ENCODE measurements around the gene HOXA5.

HOXA5 gene

DNA sequence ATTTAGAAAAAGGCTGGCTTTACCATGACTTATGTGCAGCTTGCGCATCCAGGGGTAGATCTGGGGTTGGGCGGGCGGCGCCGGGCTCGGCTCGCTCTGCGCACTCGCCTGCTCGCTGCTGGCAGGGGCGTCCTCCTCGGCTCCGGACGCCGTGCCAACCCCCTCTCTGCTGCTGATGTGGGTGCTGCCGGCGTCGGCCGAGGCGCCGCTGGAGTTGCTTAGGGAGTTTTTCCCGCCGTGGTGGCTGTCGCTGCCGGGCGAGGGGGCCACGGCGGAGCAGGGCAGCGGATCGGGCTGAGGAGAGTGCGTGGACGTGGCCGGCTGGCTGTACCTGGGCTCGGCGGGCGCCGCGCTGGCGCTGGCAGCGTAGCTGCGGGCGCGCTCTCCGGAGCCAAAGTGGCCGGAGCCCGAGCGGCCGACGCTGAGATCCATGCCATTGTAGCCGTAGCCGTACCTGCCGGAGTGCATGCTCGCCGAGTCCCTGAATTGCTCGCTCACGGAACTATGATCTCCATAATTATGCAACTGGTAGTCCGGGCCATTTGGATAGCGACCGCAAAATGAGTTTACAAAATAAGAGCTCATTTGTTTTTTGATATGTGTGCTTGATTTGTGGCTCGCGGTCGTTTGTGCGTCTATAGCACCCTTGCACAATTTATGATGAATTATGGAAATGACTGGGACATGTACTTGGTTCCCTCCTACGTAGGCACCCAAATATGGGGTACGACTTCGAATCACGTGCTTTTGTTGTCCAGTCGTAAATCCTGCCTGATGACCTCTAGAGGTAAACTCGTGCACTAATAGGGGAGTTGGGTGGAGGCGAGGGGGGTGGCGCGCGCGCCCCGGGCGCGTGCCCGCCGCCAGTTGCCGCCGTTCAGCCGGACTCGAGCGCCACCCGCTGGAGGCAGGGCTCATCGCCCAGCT, at the start of gene HOXA5:
HOXA5 (minus strand) TSS at position 659 of the 927 bp plus-strand sequence; CDS start at position 585, 74 bp downstream.
- no peak for DNase-seq

DNA sequence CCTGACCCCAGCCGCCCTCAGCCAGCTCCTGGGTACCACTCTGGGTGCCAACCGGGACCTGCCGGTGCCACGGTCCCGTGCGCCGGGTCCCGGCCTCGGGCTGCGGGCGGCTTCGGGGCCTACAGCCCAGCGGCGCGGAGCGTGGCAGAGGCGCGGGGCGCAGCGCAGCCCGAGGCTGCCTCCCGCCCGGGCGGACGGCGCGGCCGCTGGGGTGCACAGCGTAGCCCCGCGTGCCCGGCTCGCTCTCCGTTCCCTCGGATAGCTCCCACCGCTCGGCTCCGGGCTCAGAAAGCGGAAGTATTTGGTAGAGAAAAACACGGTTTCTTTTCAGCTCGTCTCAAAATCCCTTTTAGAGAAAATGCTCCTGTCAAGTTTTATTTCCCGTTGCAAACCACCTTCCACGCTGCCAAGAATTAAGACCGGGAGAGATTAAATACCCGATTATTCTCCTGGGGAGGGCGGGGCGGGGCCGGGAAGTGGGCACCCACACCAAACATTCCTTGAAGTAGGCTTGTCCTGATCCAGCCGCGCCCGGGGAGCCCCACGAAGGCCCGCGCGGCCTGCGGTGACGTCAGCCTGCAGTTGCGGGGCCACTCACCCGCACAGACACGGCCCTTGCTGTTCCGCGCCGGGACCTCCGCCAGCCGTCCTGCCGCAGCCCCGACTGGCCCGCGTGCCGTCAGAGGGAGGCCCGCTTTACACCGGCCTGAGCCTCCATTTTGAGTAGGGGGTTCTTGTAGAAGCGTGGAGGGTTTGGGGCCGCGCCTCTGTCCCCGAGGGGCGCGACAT, 49.3 kb upstream of the HOXA5 start:
- peak; percentile 23 to 44 for DNase-seq

DNA sequence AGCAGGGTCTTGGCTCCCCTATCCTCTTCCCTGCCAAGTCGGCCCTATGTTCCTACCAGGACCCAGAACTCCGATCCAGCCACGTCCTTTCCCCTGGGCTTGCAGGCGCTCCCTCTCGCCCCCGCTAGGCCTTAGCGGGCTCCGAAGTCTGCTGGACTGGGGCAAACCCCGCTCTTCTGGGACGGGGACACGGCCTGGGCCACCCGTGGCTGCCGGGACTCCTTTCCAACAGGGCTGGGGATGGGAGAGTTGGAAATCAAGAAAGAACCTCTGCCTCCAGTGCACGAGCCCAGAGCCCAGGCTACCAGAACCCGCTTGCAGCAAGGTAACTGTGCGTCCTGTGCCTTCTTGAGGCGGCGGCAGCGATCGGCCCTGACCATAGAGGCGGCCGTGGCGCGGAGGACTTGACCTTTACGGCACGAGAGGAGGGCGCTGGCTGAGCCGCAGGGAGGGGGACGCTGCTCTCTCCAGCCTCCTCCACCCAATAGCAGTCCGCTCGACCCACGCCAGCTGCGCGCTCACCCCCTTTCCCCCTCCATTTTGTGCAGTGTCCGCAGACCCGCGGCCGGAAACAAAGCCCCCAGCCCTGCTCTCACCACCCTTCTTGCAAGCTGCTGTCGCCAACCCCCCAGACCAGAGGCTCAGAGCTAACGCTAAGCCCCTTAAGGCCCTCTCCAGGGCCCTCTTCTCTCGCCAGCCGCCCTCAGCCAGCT, 48.5 kb upstream of the HOXA5 start:
- DNase-seq: peak; percentile 32 to 35

DNA sequence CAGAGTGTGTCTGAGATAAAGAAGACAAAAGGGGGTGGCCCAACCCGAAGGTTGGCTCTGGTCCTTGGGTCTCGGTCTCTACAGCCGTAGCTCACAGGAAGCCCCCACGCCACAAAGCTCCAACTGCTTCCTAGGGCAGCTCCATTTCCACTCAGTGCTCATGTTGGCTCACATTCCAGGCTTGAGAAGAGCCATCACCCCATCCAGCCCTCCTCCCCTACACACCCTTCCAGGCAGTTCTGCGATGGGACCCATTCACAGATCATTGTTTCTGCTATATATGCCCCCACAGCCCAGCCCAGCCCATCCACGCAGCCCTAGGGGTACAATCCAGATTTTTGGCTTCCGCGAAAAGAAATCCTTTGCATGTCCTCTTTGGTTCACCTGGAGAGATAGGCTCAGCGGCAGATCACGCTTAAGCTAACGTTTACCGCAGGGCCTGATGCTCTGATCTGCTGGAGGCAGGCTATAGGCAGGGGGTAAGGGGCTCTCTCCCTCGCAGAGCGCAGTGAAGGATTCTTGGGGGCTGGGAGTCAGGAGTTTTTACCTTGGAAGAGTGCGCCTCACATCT, 47.8 kb upstream of the HOXA5 start:
- peak; percentile 18 to 31 for DNase-seq

DNA sequence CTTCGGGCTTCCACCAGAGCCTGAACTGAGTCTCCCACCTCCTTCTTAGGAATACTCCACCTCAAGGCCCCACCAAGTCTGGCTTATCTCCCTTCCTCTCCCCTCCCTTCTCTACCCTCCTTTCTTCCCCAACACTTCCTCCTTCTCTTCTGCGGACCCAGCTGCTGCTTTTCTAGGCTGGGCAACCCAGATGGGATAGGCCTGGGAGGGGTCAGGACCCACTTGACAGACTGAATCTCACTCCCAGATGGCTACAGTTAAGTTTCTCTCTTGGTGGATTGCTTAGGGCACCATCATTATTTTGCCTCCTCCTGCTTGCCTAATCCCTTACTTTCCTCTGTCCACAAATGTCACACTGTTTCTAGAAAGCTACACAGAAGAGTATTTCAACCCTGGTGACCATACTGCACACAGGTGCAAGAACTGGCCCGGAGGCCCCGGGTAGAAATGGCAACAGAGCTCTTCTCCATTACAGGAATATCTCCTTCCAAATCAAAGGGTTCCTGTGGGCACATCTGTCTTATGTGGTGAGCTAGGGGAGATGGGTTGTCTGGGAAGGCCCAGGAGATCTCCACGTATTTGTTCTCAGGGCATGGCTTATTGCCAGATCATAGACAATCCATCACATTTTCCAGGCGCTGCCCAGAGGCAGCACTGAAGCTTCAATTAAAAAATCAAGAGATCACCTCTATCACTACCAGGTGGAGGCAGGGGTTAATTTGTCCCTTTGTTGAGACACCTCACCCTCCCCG, 46.7 kb upstream of the HOXA5 start:
- peak; percentile 15 to 18 for DNase-seq

DNA sequence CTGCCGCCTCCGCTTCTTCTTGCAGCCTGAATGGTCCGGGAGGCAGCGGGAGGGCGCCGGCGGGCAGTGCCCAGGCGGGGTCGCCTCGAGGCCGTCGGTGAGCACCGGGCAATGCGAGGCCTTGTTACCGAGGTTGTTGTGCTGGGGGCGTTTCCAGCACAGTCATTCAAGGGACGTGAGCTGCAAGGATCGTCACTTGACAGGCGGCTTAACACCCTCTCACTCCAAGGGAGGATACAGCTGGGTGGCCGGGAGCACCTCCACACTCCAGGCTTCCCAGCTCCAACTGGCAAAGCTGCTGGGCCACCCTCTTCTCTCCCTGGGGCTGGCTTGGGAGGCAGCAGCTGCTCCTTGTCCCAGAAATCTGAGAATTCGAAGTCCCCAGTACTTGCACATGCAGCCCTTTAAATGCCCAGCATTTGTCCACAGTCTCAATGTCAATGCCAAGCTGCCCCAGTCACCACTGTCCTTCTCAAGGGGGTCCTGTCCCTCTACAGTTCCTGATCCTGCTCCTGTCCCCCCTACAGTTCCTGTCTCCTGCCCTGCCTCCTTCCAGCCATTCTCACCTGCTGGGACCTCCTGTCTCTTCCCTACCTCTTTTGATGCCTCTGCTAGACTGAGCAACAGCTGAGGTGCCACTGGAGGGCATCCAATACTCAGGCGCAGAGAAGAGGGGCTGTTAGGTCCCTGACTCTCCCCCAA, 46.0 kb upstream of the HOXA5 start:
- peak; percentile 30 to 32 for DNase-seq

DNA sequence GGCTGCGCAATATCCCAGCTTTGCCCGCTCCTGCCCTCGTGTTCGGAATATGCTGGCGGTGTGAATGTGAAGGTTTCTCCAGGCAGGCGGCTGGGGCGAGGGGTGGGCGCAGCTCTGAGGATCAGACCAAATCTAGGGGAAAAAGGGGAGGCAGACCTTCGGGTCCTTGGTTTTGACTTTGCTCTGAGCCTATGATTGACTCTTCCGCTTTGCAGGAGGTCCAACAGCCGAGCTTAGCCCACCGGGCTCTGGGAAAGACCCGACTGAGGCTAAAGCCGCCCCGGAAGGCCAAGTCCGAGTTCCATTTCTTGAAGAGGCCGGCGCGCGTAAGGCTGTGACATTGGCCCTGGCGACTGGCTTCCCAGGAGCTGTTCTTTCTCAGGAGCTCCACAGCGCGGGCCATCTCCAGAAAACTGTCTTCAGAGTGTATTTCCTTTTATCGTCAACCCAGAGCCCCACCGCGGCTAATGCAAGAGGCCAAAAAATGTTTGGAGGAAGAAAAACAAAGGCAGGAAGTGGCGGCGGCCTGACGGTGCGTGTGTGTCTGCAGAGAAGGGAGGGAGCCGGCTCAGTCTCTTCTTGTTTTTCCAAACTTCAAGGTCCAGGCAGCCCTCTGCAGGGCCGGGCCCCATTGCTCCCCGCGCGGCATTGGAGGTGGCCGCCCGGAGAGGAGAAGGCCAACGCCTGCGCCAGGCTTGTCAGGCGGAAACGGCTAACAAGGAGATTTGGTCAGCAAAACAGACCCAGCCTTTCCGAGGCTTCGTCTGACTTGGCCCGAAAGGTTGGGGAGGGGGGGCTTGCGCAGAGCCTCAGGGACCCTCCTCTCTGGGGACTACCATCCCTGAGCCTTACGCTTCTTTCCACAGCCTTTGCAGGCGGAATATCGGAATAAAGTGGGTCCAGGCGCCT, 45.2 kb upstream of the HOXA5 start:
- DNase-seq: peak; percentile 48 to 49

DNA sequence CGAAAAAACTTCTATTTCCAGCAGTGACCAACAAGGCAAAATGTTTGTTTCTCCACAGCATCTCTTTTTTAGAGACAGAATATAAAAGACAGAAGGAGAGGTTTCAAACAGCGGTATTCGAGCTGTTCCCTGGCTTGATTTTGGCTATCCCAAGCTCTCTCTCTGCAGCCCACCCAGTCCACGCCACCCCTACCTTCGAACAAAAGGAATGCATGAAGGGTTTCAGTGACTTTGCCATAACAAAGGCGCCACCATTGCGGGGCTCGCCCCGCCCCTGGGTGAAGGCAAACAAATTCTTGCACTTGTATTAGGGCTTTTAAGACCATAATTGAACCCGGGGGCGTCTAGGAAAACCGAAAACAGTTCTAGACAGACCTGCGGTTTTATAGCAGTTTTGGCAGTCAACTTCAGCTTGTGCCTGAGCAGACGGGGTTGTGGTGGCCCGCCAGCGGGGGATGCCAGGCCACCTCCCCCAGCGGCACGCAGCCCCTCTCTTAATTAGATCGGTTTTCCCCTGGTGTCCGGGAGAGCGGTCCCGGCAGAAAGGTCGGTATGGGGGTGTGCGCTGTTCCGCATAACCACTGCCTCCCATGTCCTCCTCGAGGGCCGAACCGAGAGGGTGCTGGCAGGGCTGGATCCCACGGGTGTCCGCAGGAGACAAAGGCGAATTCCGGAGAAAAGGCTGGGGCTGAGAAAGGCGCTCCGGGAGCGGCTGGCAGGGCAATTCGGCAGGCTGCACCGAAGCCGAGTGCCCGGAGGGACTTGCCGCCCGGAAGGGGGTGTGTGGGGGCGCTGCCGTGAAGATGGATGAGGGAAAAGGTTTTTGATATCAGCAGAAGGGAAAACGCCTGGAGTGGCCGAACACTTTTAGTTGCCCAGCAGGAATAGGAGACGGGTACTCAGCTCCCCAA, 44.2 kb upstream of the HOXA5 start:
- peak; percentile 22 to 25 for DNase-seq

DNA sequence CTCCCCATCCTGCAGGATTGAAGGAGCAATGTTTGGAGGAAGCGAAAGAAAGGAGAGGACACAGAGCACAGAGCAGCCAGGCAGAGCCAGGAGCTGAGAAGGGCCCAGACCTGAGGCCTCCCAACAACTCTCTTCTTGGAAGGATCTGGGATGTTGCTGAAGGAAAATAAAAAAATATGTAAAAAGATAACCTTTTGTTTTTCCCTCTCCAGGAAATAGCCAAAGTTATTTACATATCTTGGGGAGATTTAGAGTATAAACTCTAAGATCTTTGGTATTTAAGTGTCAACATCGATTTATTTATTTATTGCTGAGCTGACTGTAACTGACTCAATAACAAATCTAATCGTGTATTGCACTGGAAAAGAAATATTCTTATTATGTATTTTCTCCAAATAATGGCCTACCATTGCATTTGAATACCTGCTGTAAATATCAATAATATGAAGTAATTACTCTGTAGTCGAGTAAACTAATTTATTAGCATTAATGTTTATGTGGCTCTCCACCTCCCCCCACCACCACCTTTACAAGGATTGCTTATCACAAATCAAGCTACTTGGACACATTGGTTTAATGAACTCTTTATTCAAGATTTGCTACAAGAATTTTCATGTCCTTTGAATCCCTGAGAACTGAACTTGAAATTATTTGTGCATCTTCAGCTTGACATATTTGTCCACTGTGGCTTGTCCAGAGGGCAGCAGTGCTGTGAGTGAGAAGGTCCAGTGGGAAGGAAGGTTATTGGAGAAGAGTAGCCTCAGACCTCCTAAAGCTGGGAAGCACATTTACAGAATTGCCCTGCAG, 43.4 kb upstream of the HOXA5 start:
- DNase-seq: peak in 1 of 2 experiments; percentile 12

DNA sequence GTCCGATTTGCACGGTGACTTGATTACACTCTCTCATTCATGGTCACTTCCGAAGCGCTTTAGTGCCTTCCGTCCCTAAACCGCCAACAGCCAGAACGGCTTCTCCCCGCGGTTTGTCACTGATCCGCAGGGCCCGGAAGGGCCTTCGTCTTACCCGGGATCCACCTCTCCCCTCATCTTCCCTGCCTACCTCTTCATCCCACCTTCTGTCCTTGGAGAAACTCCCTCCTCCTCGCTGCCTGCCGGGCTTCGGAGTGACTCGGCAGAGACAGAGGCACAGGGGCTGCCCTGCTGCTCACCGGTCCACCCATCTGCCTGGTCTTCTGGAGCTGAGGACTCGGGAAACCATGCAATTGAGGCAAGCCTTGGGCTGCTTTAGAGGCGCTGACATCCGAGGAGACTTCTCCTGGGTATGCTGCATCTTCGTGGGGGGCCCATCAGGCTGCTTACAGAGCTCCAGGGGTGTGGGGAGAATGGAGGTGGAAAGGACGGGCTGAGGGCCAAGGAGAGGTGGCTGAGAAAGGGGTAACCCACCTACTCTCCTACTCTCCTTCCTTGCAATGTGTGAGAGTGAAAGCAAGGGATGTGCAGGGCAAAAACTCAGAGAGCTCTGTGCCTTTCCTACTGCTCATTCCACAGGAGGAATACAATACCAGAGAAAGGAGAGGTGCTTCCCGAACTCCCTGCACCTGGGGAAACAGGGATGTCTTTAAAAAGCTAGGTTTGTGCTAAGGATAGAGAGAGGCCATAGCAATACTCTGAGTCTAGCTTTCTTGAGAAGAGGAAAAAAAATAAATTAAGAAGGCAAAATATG, 42.6 kb upstream of the HOXA5 start:
- peak; percentile 28 to 39 for DNase-seq

DNA sequence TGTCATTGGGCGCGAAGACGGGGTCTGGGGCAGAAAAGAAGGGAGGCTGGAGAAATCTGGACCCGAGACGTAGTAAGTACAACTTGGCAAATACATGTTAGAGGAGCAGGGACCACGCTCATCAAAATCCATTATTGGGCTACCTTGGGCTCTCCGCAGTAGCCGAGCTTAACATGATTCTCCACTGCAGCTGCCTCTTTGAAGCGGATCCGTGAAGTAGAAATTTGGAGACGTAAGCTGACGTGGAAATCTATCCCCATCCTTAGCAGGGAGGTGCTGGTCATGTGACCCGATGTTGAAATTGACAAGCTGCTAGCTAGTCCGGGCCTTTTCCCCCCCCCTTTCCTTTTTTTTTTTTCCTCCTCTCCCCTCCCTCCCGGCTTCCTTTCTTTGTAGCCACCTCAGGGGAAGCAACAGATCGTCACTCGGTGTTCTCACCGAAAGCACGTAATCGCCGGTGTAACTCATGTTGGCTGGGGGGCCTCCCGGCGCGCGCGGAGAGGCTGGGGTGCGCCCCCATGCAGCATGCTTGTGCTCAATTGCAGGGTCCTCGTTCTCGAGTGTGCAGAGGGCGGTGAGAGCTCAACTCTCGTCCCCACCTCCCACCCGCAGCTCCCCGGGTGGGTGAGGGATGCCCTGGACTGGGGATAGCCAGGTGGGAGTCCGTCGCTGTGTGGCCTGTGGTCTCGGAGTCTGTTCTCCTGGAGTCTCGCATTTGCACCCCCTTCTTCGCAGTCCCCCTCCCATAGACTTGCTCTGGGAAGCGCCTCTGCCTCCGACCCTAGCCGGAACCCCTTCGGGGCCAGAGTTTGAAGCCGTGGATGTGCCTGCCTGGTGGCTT, 41.8 kb upstream of the HOXA5 start, which contains the start of gene HOXA11:
HOXA11 (minus strand) TSS at position 220 of the 841 bp plus-strand sequence; CDS start at position 132, 88 bp downstream.
- peak; percentile 37 to 45 for DNase-seq

DNA sequence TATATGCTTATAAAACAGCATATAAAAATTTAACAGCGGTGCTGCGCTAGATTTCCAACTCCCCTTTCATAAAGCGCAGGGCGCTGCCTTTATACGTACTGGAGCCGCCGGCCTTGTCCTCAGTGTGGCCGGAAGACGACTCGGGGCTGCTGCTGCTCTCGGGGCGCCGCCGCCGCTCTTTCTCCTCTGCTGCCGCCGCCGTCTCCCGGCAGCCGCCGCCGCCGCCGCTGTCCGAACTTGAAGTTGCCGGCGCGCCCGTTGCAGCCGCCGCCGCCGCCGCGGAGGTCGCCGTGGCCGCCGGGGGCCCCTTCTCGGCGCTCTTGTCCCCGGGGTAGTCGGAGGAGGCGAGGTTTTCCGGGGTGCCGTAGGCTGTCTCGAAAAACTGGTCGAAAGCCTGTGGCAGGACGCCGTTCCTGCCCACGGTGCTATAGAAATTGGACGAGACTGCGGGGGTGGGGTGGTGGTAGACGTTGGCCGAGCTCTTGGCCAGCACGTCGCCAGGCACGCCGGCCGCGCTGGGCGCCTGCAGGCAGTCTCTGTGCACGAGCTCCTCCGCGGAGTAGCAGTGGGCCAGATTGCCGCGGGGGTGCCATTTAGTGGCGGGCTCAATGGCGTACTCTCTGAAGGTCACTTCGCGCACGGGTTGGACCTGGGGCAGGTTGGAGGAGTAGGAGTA, 41.0 kb upstream of the HOXA5 start:
- peak; percentile 43 to 58 for DNase-seq

DNA sequence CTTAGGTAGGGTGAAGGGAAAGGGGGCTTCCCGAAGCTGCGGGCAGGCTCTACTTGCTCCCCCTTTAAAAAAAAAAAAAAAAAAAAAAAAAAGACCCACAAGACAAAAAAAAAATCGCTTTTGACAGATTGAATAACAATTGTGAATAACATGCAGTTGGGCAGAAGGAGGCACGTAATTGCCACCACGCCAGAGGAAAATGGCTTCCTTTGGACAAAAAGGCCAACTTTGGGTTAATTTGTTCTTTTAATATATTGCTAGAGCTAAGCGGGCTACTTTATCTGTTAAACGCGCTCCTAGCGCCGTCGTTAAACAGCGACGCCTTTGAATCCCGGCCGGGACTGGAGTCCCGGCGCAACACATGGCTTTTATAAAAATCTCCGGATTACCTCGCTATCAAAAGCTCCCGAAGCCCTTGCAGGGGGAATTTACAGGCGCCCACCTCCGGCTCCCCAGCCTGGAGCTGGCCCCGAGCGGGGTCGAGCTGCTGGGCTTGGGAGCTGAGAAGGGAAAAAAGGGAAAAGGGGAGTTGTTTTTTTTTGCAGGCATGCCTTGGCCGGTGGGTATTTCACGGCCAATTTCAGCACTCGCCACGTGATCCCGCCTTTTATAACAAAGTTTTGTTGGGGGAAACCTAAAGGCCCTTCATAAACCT, 40.3 kb upstream of the HOXA5 start:
- DNase-seq: peak in 1 of 2 experiments; percentile 20

DNA sequence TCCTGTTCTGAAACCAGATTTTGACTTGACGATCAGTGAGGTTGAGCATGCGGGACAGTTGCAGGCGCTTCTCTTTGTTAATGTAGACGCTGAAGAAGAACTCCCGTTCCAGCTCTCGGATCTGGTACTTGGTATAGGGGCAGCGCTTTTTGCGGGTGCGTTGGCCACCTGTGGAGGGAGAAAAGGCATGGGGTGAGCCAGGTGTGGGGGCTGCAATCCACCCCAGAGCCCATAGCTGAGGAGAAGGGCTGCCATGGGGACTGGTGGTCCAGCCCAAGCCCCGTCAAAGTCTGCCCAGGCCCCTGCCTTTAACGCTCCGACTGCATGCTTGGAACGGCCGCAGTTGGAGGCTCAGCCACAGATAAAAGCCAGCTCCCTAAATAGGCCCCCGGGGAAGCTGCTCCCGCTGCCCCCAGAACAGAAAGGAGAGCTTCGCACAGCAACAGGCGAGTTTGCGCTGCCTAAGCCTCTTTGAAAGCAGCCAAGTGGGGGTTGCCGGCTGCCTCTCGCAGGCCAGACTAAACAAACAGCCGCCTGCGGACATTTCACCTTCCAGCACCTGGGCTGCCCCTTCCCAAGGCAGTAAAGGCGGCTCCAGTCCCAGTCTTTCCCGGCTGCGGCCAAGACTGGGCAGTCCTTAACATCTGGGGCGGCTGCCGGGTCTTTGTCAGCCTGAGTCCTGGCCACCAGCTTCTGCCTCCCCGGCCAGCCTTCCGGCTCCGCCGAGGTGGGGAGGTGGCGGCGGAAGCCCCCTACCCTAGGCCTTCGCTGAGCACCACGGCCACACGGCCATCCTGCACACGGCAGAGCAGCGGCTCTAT, 39.6 kb upstream of the HOXA5 start:
- peak; percentile 19 to 20 for DNase-seq
